ENCODE data around the gene TIGD2.
"Not testable (repeated sequence)": the region's sequence is repeated elsewhere in the genome, so short reads cannot be mapped to it uniquely, and the experiment has no call there.

The TIGD2 gene

DNA sequence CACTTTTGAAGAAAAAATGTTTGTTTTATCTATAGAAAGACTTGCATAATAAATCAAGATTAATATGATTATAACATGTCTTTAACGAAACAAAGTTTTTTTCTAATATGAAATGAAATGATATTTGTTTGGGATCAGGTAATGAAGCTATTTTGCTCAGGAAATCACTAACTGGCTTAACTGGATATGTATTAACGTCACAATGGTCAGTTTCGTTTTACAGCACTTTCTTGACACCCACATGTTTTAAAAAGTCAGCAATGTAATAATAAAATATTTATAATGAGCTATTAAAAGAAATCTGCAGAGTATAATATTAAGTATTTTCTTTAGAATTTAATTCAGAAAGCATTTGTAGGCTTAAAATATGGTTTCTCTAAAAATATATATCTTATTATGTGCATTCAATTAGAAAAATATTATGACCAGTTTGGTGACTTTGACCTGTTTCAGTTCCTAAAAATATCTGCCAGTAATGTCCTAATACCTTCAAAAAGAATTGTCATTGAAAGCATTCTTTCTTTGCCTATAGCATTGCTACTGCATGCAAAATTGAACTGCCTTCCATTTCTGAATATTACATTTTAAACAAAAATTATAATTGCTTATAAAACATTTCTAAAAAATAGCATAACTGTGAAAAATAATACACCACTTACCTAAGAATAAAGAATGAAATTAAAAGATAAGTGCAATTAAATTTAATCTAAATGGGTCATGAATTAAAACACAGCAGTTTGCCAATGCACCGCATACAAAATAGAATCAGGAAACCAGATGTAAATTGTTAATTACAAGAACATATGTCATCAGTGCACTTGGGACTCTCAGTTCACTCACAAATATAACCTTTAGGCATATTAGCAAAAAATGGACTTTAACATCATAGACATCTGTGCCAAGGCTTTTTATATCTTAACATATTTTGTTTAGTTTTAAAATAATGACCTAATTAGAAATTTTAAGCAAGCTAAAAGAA lies 31.6 kb downstream of the TIGD2 start:
- Histone ChIP-seq H3K27me3 (ENCODE audit: insufficient read depth, poor library complexity, severe bottlenecking) (peaks cover 2% of the 10 kb centered on the region), H3K27ac (replicated peaks) (no peak overlapping the region), H3K4me3 (replicated peaks; ENCODE audit: insufficient read depth, low read length) (no peak overlapping the region)
- TF ChIP-seq, protein P1, sequence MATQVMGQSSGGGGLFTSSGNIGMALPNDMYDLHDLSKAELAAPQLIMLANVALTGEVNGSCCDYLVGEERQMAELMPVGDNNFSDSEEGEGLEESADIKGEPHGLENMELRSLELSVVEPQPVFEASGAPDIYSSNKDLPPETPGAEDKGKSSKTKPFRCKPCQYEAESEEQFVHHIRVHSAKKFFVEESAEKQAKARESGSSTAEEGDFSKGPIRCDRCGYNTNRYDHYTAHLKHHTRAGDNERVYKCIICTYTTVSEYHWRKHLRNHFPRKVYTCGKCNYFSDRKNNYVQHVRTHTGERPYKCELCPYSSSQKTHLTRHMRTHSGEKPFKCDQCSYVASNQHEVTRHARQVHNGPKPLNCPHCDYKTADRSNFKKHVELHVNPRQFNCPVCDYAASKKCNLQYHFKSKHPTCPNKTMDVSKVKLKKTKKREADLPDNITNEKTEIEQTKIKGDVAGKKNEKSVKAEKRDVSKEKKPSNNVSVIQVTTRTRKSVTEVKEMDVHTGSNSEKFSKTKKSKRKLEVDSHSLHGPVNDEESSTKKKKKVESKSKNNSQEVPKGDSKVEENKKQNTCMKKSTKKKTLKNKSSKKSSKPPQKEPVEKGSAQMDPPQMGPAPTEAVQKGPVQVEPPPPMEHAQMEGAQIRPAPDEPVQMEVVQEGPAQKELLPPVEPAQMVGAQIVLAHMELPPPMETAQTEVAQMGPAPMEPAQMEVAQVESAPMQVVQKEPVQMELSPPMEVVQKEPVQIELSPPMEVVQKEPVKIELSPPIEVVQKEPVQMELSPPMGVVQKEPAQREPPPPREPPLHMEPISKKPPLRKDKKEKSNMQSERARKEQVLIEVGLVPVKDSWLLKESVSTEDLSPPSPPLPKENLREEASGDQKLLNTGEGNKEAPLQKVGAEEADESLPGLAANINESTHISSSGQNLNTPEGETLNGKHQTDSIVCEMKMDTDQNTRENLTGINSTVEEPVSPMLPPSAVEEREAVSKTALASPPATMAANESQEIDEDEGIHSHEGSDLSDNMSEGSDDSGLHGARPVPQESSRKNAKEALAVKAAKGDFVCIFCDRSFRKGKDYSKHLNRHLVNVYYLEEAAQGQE (IDR thresholded peaks at IDR 0.05; ENCODE audit: insufficient replicate concordance, low read depth) = no peak
- no peak for TF ChIP-seq SPI1 (IDR thresholded peaks at IDR 0.05; ENCODE audit: borderline replicate concordance, low read depth)
- TF ChIP-seq POLR2AphosphoS5 (IDR thresholded peaks at IDR 0.05; ENCODE audit: low read depth) = no peak
- TF ChIP-seq, protein P2, sequence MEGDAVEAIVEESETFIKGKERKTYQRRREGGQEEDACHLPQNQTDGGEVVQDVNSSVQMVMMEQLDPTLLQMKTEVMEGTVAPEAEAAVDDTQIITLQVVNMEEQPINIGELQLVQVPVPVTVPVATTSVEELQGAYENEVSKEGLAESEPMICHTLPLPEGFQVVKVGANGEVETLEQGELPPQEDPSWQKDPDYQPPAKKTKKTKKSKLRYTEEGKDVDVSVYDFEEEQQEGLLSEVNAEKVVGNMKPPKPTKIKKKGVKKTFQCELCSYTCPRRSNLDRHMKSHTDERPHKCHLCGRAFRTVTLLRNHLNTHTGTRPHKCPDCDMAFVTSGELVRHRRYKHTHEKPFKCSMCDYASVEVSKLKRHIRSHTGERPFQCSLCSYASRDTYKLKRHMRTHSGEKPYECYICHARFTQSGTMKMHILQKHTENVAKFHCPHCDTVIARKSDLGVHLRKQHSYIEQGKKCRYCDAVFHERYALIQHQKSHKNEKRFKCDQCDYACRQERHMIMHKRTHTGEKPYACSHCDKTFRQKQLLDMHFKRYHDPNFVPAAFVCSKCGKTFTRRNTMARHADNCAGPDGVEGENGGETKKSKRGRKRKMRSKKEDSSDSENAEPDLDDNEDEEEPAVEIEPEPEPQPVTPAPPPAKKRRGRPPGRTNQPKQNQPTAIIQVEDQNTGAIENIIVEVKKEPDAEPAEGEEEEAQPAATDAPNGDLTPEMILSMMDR (IDR thresholded peaks at IDR 0.05; ENCODE audit: insufficient read depth, low read length) = no peak
- TF ChIP-seq GABPA (IDR thresholded peaks at IDR 0.05; ENCODE audit: low read depth) = no peak
- DNase-seq (ENCODE audit: low read depth in 1 of 2, low spot score in 1 of 2) = no peak

DNA sequence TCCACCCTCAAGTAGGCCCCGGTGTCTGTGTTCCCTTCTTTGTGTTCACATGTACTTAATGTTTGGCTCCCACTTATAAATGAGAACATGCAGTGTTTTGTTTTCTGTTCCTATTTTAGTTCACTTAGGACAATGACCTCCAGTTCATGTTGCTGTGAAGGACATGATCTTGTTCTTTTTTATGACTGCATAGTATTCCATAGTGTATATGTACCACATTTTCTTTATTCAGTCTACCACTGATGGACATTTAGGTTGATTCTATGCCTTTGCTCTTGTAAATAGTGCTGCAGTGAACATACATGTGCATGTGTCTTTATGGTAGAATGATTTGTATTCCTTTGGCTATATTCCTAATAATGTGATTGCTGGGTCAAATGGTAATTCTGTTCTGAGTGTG lies 33.3 kb downstream of the TIGD2 start:
- H3K27ac ChIP-seq (replicated peaks); H3K4me3 ChIP-seq (replicated peaks; ENCODE audit: insufficient read depth, low read length); H3K27me3 ChIP-seq (ENCODE audit: insufficient read depth, poor library complexity, severe bottlenecking); DNase-seq (ENCODE audit: low read depth in 1 of 2, low spot score in 1 of 2): not testable (repeated sequence)

DNA sequence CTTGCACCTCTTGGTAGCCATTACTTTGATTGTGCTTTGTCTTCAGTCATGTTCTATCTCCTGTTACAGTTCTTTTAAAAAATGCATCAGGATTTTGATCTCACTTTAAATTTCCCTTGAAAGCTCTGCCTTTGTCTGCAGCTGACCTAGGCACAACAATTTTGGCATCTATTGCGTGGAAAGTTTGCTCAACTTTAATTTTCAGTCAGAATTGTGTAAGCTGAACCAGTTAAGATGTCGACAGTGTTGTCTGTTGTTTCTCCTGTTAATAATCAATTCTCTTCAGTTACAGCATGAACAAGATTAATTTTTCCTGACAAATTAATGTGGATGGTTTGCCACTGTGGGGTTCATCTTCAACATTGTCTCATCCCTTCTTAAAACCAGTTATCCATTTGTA lies 34.9 kb downstream of the TIGD2 start:
- no peak for DNase-seq (ENCODE audit: low read depth in 1 of 2, low spot score in 1 of 2)
- H3K4me3 ChIP-seq (replicated peaks; ENCODE audit: insufficient read depth, low read length) = no peak overlapping the region
- H3K27me3 ChIP-seq (ENCODE audit: insufficient read depth, poor library complexity, severe bottlenecking) = no peaks in the 10 kb centered on the region
- no peak overlapping the region for H3K27ac ChIP-seq (replicated peaks)
- TF ChIP-seq, protein P1 (IDR thresholded peaks at IDR 0.05; ENCODE audit: insufficient replicate concordance, low read depth) = no peak
- TF ChIP-seq GABPA (IDR thresholded peaks at IDR 0.05; ENCODE audit: low read depth) (no peak), SPI1 (IDR thresholded peaks at IDR 0.05; ENCODE audit: borderline replicate concordance, low read depth) (no peak), POLR2AphosphoS5 (IDR thresholded peaks at IDR 0.05; ENCODE audit: low read depth) (no peak)
- TF ChIP-seq, protein P2 (IDR thresholded peaks at IDR 0.05; ENCODE audit: insufficient read depth, low read length) = no peak

DNA sequence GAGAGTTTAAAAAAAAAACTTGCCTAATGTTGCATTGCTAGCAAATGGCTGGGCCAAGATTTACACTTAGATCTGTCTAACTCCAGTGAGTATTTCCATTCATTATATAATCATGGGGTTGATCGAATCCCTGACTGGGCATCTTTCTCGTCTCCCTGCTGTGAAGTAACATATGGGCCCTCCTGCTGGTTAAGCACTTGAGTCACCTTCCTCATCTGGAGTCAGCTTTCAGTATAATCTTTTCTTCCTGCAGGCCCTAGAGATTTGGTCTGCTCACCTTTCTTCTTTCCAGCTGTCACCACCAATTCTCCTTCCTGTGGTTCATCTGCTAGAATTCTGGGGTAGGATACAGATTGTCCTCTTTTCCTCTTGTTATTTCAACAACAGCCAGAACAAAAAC lies 41.6 kb downstream of the TIGD2 start:
- Histone ChIP-seq H3K27ac (replicated peaks) (no peak overlapping the region), H3K4me3 (replicated peaks; ENCODE audit: insufficient read depth, low read length) (no peak overlapping the region), H3K27me3 (ENCODE audit: insufficient read depth, poor library complexity, severe bottlenecking) (peaks cover 3% of the 10 kb centered on the region)
- no peak for DNase-seq (ENCODE audit: low read depth in 1 of 2, low spot score in 1 of 2)
- no peak for TF ChIP-seq POLR2AphosphoS5 (IDR thresholded peaks at IDR 0.05; ENCODE audit: low read depth)
- TF ChIP-seq SPI1 (IDR thresholded peaks at IDR 0.05; ENCODE audit: borderline replicate concordance, low read depth) = no peak
- TF ChIP-seq, protein P1 (IDR thresholded peaks at IDR 0.05; ENCODE audit: insufficient replicate concordance, low read depth) = no peak
- TF ChIP-seq, protein P2 (IDR thresholded peaks at IDR 0.05; ENCODE audit: insufficient read depth, low read length) = no peak

Measured in HL-60 (cell line).